ENCODE data around the gene TXNDC17. TPM values are rescaled to one million over a fixed set of nuclear protein-coding genes. Genes with fewer than 3 reads are reported as not detected.

TXNDC17 gene
- total RNA-seq, 1 experiment from 2014 or later, result 151 TPM

DNA sequence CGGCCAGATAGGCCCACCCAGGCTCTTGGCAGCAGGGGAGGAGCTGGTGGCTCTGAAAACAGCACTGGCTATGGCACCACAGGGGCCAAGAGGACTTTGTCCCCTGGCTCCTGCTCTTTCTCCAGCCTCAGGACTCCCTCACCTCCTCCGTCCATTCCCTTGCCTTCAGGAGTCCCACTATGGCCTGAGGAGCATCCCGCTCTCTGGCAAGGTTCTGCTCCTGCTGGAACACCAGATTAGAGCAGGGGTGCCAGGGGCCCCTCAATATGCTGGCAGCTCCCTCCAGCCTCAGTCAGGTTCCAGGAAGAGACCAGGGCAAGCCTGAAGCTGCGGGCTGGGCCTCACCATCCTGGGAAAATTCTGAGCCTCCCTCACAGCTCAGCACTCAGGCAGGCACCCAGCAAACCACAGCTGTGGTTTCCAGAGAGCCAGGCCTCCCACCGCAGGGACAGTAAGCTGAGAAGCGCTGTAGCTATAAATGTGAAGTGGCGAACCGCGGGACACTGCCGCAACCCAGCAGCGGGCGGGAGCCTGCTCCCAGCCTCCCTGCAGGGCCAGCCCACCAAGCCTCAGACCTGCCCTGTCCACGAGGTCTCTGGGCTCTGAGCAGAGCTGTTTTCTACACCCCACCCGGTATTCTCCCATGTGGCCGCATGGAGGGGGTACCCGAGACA is 36.4 kb downstream of the TXNDC17 start:
- no peaks in the 10 kb centered on the region for H3K36me3 Mint-ChIP-seq
- TF ChIP-seq ZNF121 (CRISPR knock-in tag; IDR thresholded peaks at IDR 0.05) (no peak), ZNF396 (CRISPR knock-in tag; IDR thresholded peaks at IDR 0.05; ENCODE audit: borderline replicate concordance) (no peak), STAT6 (CRISPR knock-in tag; conservative IDR thresholded peaks at IDR 0.05; ENCODE audit: low read depth) (no peak), ZMAT4 (CRISPR knock-in tag; IDR thresholded peaks at IDR 0.05) (no peak), NR2C2 (CRISPR knock-in tag; IDR thresholded peaks at IDR 0.05) (no peak), ZNF219 (CRISPR knock-in tag; IDR thresholded peaks at IDR 0.05; ENCODE audit: borderline replicate concordance) (no peak), ZNF416 (CRISPR knock-in tag; IDR thresholded peaks at IDR 0.05) (no peak), NFATC4 (CRISPR knock-in tag; IDR thresholded peaks at IDR 0.05) (no peak), IRF1 (CRISPR knock-in tag; IDR thresholded peaks at IDR 0.05) (no peak)
- TF ChIP-seq, protein P1, sequence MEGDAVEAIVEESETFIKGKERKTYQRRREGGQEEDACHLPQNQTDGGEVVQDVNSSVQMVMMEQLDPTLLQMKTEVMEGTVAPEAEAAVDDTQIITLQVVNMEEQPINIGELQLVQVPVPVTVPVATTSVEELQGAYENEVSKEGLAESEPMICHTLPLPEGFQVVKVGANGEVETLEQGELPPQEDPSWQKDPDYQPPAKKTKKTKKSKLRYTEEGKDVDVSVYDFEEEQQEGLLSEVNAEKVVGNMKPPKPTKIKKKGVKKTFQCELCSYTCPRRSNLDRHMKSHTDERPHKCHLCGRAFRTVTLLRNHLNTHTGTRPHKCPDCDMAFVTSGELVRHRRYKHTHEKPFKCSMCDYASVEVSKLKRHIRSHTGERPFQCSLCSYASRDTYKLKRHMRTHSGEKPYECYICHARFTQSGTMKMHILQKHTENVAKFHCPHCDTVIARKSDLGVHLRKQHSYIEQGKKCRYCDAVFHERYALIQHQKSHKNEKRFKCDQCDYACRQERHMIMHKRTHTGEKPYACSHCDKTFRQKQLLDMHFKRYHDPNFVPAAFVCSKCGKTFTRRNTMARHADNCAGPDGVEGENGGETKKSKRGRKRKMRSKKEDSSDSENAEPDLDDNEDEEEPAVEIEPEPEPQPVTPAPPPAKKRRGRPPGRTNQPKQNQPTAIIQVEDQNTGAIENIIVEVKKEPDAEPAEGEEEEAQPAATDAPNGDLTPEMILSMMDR (IDR thresholded peaks at IDR 0.05), result no peak
- TF ChIP-seq, protein P2, sequence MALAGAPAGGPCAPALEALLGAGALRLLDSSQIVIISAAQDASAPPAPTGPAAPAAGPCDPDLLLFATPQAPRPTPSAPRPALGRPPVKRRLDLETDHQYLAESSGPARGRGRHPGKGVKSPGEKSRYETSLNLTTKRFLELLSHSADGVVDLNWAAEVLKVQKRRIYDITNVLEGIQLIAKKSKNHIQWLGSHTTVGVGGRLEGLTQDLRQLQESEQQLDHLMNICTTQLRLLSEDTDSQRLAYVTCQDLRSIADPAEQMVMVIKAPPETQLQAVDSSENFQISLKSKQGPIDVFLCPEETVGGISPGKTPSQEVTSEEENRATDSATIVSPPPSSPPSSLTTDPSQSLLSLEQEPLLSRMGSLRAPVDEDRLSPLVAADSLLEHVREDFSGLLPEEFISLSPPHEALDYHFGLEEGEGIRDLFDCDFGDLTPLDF (CRISPR knock-in tag; IDR thresholded peaks at IDR 0.05), result no peak
- H3K27ac Mint-ChIP-seq, result no peak overlapping the region
- ATAC-seq (no peak), DNase-seq (ENCODE audit: low spot score) (no peak)
- H3K27me3 Mint-ChIP-seq (ENCODE audit: low read depth), result no peaks in the 10 kb centered on the region
- H3K9me3 Mint-ChIP-seq, result no peaks in the 10 kb centered on the region
- H3K4me1 Mint-ChIP-seq, result no peaks in the 10 kb centered on the region
- ChIA-PET POLR2A (interaction anchor here (1.1 kb wide), 1 partner anchor 37 kb away, joined by 3 read pairs; no protein-coding TSS in a partner anchor), CTCF (interaction anchor here (1.0 to 3.1 kb wide), 8 partner anchors 11 to 327 kb away, joined by 3 to 10 read pairs (median 6); partner anchors contain the start of gene SLC13A5)
- no peak overlapping the region for H3K4me3 Mint-ChIP-seq

DNA sequence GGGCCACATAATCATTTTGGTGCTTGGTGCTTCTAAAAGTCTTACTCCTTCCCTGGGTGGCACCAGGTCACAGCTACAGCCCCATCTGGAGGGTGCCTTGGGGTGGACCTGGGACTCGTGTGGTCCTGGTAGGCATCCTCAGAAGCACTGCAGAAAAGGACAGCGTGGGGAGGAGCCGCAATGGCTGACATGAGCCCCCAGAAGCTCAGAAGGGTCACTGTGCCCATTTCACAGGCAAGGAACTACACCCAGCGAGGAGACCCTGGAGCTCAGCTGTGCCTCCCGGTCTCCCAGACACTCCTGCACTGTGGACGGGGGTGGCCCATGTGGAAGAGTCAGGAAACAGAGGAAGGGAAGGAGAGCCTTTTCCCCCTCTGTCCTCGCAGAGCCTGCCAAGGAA is 37.1 kb downstream of the TXNDC17 start:
- Mint-ChIP-seq H3K9me3 (no peaks in the 10 kb centered on the region), H3K4me3 (no peak overlapping the region), H3K27ac (no peak overlapping the region), H3K4me1 (no peaks in the 10 kb centered on the region), H3K36me3 (no peaks in the 10 kb centered on the region), H3K27me3 (ENCODE audit: low read depth) (no peaks in the 10 kb centered on the region)
- ATAC-seq (no peak), DNase-seq (ENCODE audit: low spot score) (no peak)
- ChIA-PET CTCF (interaction anchor here (1.0 to 3.1 kb wide), 6 partner anchors 12 to 216 kb away, joined by 3 to 10 read pairs (median 7); partner anchors contain the start of gene SLC13A5), POLR2A (no interaction called here)
- TF ChIP-seq NFATC4 (CRISPR knock-in tag; IDR thresholded peaks at IDR 0.05), result no peak
- TF ChIP-seq NFYB (CRISPR knock-in tag; conservative IDR thresholded peaks at IDR 0.05; ENCODE audit: low read depth), result no peak
- no peak for TF ChIP-seq E2F5 (CRISPR knock-in tag; IDR thresholded peaks at IDR 0.05)
- no peak for TF ChIP-seq SMAD4 (CRISPR knock-in tag; IDR thresholded peaks at IDR 0.05)
- no peak for TF ChIP-seq ZNF532 (CRISPR knock-in tag; IDR thresholded peaks at IDR 0.05; ENCODE audit: borderline replicate concordance)
- TF ChIP-seq TCF7 (CRISPR knock-in tag; IDR thresholded peaks at IDR 0.05; ENCODE audit: low read depth), result no peak
- no peak for TF ChIP-seq ELF4 (CRISPR knock-in tag; IDR thresholded peaks at IDR 0.05; ENCODE audit: low read depth)
- TF ChIP-seq, protein P3, sequence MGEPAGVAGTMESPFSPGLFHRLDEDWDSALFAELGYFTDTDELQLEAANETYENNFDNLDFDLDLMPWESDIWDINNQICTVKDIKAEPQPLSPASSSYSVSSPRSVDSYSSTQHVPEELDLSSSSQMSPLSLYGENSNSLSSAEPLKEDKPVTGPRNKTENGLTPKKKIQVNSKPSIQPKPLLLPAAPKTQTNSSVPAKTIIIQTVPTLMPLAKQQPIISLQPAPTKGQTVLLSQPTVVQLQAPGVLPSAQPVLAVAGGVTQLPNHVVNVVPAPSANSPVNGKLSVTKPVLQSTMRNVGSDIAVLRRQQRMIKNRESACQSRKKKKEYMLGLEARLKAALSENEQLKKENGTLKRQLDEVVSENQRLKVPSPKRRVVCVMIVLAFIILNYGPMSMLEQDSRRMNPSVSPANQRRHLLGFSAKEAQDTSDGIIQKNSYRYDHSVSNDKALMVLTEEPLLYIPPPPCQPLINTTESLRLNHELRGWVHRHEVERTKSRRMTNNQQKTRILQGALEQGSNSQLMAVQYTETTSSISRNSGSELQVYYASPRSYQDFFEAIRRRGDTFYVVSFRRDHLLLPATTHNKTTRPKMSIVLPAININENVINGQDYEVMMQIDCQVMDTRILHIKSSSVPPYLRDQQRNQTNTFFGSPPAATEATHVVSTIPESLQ (CRISPR knock-in tag; IDR thresholded peaks at IDR 0.05), result no peak
- TF ChIP-seq ESRRA (CRISPR knock-in tag; IDR thresholded peaks at IDR 0.05; ENCODE audit: borderline replicate concordance), result no peak
- TF ChIP-seq ZNF317 (CRISPR knock-in tag; IDR thresholded peaks at IDR 0.05; ENCODE audit: borderline replicate concordance, low read depth), result no peak
